Measurements from ENCODE around the gene UBE2L6. TPM values are rescaled to one million over a fixed set of nuclear protein-coding genes. Genes with fewer than 3 reads are reported as not detected.

UBE2L6 gene
- total RNA-seq, 4 donors from 2014 or later = 11.0 to 46.4 (median 22.0) TPM

GRCh38 chr11:57514538-57515331, 52.7 kb downstream of the UBE2L6 start:
- intact Hi-C loops (cut with DNase I) = no loop called here
- peak overlapping the region; percentile 36 to 91 (median 77) for H3K4me3 ChIP-seq
- no peaks in the 10 kb centered on the region for H3K36me3 ChIP-seq
- 0 to 1% methylated on average over 14 to 27 of the region's 57 CpGs for WGBS, 2 donors
- peaks cover 0 to 25% (median 0%) of the 10 kb centered on the region in 4 donors for H3K27me3 ChIP-seq
- TF ChIP-seq, protein P1, sequence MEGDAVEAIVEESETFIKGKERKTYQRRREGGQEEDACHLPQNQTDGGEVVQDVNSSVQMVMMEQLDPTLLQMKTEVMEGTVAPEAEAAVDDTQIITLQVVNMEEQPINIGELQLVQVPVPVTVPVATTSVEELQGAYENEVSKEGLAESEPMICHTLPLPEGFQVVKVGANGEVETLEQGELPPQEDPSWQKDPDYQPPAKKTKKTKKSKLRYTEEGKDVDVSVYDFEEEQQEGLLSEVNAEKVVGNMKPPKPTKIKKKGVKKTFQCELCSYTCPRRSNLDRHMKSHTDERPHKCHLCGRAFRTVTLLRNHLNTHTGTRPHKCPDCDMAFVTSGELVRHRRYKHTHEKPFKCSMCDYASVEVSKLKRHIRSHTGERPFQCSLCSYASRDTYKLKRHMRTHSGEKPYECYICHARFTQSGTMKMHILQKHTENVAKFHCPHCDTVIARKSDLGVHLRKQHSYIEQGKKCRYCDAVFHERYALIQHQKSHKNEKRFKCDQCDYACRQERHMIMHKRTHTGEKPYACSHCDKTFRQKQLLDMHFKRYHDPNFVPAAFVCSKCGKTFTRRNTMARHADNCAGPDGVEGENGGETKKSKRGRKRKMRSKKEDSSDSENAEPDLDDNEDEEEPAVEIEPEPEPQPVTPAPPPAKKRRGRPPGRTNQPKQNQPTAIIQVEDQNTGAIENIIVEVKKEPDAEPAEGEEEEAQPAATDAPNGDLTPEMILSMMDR (IDR thresholded peaks at IDR 0.05) = no peak
- TF ChIP-seq POLR2A (IDR thresholded peaks at IDR 0.05) = no peak
- peaks cover 13 to 35% (median 19%) of the 10 kb centered on the region in 3 donors for H3K4me1 ChIP-seq
- DNase-seq = no peak
- no peaks in the 10 kb centered on the region for H3K9me3 ChIP-seq
- peak overlapping the region; percentile 62 to 85 (median 71) for H3K27ac ChIP-seq

- H3K4me3 ChIP-seq = peak overlapping the region; percentile 36 to 91 (median 77)
- WGBS, 2 donors = 3% methylated on average over 20 of the region's 35 CpGs; no CpG with 5 or more reads in 1 of the 2 donors
- H3K27ac ChIP-seq = peak overlapping the region; percentile 62 to 85 (median 71)
- no peak for DNase-seq
- H3K9me3 ChIP-seq = no peaks in the 10 kb centered on the region
- no peak for TF ChIP-seq POLR2A (IDR thresholded peaks at IDR 0.05)
- TF ChIP-seq, protein P1 (IDR thresholded peaks at IDR 0.05) = no peak
- H3K4me1 ChIP-seq = peaks cover 13 to 35% (median 19%) of the 10 kb centered on the region in 3 donors
- no peaks in the 10 kb centered on the region for H3K36me3 ChIP-seq
- H3K27me3 ChIP-seq = peaks cover 0 to 25% (median 0%) of the 10 kb centered on the region in 4 donors
- intact Hi-C loops (cut with DNase I) = no loop called here
Observed at GRCh38 chr11:57513911-57514537, 53.4 kb downstream of the UBE2L6 start.

DNA sequence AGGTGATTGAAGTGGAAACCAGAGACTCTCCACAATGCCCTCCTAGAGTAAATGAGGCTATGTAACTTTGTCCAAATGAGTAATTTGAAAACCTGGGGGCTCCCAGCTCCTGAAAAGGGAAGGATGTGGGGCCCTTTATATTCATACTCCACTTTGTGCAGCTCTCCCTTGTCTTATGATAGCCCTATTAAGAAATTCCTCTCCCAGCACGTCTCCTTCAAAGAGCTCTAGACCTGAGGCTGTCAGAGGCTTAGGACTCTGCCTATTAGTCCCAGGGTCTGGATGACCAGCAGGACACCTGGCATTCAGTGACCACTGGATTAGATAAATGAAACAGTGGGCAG, 54.0 kb downstream of the UBE2L6 start:
- peak overlapping the region in 2 of 4 donors; percentile 75 to 85 for H3K27ac ChIP-seq

GRCh38 chr11:57512646-57513451, 54.6 kb downstream of the UBE2L6 start:
- H3K4me3 ChIP-seq = peak overlapping the region in 1 of 4 donors; percentile 91
- WGBS, 2 donors = 81 to 90% methylated on average over 5 to 8 of the region's 12 CpGs
- intact Hi-C loops (cut with DNase I) = no loop called here
- no peaks in the 10 kb centered on the region for H3K9me3 ChIP-seq
- peaks cover 0 to 25% (median 0%) of the 10 kb centered on the region in 4 donors for H3K27me3 ChIP-seq
- H3K36me3 ChIP-seq = no peaks in the 10 kb centered on the region
- no peak for TF ChIP-seq POLR2A (IDR thresholded peaks at IDR 0.05)
- TF ChIP-seq, protein P1 (IDR thresholded peaks at IDR 0.05) = no peak
- DNase-seq = no peak
- H3K4me1 ChIP-seq = peaks cover 13 to 40% (median 19%) of the 10 kb centered on the region in 3 donors
- H3K27ac ChIP-seq = no peak overlapping the region

More for the DNA sequence above, 54.0 kb downstream of the UBE2L6 start:
- TF ChIP-seq, protein P1 (IDR thresholded peaks at IDR 0.05) = no peak
- TF ChIP-seq POLR2A (IDR thresholded peaks at IDR 0.05) = no peak
- Histone ChIP-seq H3K36me3 (no peaks in the 10 kb centered on the region), H3K9me3 (no peaks in the 10 kb centered on the region), H3K4me3 (peak overlapping the region in 2 of 4 donors; percentile 82 to 91), H3K27me3 (peaks cover 0 to 25% (median 0%) of the 10 kb centered on the region in 4 donors), H3K4me1 (peaks cover 13 to 37% (median 19%) of the 10 kb centered on the region in 3 donors)
- 40 to 57% methylated on average over 1 of the region's 1 CpG for WGBS, 2 donors
- no peak for DNase-seq
- intact Hi-C loops (cut with DNase I) = no loop called here

Data from esophagus squamous epithelium (tissue), 5 donors.